Endothelial cell of umbilical vein (primary cell): ENCODE data around the gene EIF3A.

Experiments
- EZH2 ChIP-seq: IDR thresholded peaks from 2 replicates; pipeline ENCODE4 v1.6.1; 2012; ENCODE audit warnings: borderline replicate concordance, low read depth, mild to moderate bottlenecking, moderate library complexity, low read length, inconsistent platforms; ENCODE audit not compliant: severe bottlenecking
- FOS ChIP-seq: IDR thresholded peaks from 2 replicates; pipeline ENCODE4 v1.6.1; 2011; ENCODE audit warnings: mild to moderate bottlenecking, low read length, moderate library complexity, borderline replicate concordance; ENCODE audit not compliant: insufficient read depth
- MYC ChIP-seq: IDR thresholded peaks from one replicate; pipeline ENCODE4 v1.6.1; 2011; ENCODE audit warnings: mild to moderate bottlenecking, low read depth, low read length
- POLR2A ChIP-seq: IDR thresholded peaks from 2 replicates; pipeline ENCODE4 v1.6.1; 2012; ENCODE audit warnings: low read depth, mild to moderate bottlenecking, control low read depth, low read length
- POLR2AphosphoS5 ChIP-seq: IDR thresholded peaks from 2 replicates; pipeline ENCODE4 v1.6.1; 2012; ENCODE audit warnings: low read depth, mild to moderate bottlenecking, control low read depth, low read length, moderate library complexity; ENCODE audit not compliant: insufficient read depth
- TF ChIP-seq, protein P1 (sequence below), 2 donors: IDR thresholded peaks; 1 replicate in 1 of 2; 2 replicates in 1 of 2; pipeline ENCODE4 v1.5.1; 2011; ENCODE audit warnings: low read length in 2 of 2, mild to moderate bottlenecking in 2 of 2, moderate library complexity in 2 of 2, control low read depth in 1 of 2, inconsistent platforms in 1 of 2, low read depth in 1 of 2; ENCODE audit not compliant: insufficient read depth in 1 of 2; ENCODE audit errors: extremely low read depth in 1 of 2
- TF ChIP-seq, protein P2 (sequence below): IDR thresholded peaks from 2 replicates; pipeline ENCODE4 v1.6.1; 2011; ENCODE audit not compliant: insufficient read depth, insufficient read length

- TF ChIP-seq, protein P1, sequence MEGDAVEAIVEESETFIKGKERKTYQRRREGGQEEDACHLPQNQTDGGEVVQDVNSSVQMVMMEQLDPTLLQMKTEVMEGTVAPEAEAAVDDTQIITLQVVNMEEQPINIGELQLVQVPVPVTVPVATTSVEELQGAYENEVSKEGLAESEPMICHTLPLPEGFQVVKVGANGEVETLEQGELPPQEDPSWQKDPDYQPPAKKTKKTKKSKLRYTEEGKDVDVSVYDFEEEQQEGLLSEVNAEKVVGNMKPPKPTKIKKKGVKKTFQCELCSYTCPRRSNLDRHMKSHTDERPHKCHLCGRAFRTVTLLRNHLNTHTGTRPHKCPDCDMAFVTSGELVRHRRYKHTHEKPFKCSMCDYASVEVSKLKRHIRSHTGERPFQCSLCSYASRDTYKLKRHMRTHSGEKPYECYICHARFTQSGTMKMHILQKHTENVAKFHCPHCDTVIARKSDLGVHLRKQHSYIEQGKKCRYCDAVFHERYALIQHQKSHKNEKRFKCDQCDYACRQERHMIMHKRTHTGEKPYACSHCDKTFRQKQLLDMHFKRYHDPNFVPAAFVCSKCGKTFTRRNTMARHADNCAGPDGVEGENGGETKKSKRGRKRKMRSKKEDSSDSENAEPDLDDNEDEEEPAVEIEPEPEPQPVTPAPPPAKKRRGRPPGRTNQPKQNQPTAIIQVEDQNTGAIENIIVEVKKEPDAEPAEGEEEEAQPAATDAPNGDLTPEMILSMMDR (IDR thresholded peaks at IDR 0.05; ENCODE audit: extremely low read depth in 1 of 2, insufficient read depth in 1 of 2, low read depth in 1 of 2, low read length in 2 of 2) = no peak
- TF ChIP-seq FOS = no peak
- no peak for TF ChIP-seq POLR2A
- no peak for TF ChIP-seq POLR2AphosphoS5
- TF ChIP-seq MYC = no peak
- no peak for TF ChIP-seq EZH2
- TF ChIP-seq, protein P2, sequence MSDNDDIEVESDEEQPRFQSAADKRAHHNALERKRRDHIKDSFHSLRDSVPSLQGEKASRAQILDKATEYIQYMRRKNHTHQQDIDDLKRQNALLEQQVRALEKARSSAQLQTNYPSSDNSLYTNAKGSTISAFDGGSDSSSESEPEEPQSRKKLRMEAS = no peak
Measured at GRCh38 chr10:119020627-119020946, 60.0 kb downstream of the EIF3A start.
